K562 (cell line): ENCODE data around the gene FUT2. TPM values are rescaled to one million over a fixed set of nuclear protein-coding genes. Genes with fewer than 3 reads are reported as not detected.
A peak's percentile ranks its signal among the peaks of the same experiment; 100 is the strongest.

Experiments used
- BACH1 ChIP-seq: fragments of 200-800 bp; sonication (Bioruptor generic); IDR thresholded peaks from 2 replicates; pipeline ENCODE4 v1.6.1; 2016; ENCODE audit warnings: missing genetic modification characterization, missing compliant biosample characterization
- CHD4 ChIP-seq: fragments of 200-600 bp; sonication (generic); IDR thresholded peaks from 3 replicates; pipeline ENCODE4 v1.6.1; 2012; ENCODE audit warnings: low read depth, mild to moderate bottlenecking, mixed read lengths, low read length, inconsistent platforms; ENCODE audit not compliant: insufficient read depth, insufficient replicate concordance, poor library complexity, severe bottlenecking
- CTCF ChIP-seq, 3 experiments: IDR thresholded peaks in 2 of 3; conservative IDR thresholded peaks in 1 of 3; 2 replicates each; pipeline ENCODE4 v1.5.1; 2011 to 2012; ENCODE audit warnings: low read length in 3 of 3, mild to moderate bottlenecking in 3 of 3, control low read depth in 2 of 3, improper control_type of control experiment in 1 of 3, inconsistent platforms in 1 of 3, low read depth in 1 of 3, mixed read lengths in 1 of 3, moderate library complexity in 1 of 3; ENCODE audit not compliant: insufficient read depth in 2 of 3
- FOSL1 ChIP-seq: fragments of 200-800 bp; sonication (Bioruptor generic); conservative IDR thresholded peaks from 2 replicates; pipeline ENCODE4 v1.6.1; 2016; ENCODE audit warnings: missing genetic modification characterization, missing compliant biosample characterization
- HCFC1 ChIP-seq: IDR thresholded peaks from 2 replicates; pipeline ENCODE4 v1.6.1; 2012; ENCODE audit warnings: low read depth, low read length, improper control_type of control experiment
- KDM5B ChIP-seq: fragments of 200-600 bp; sonication (generic); IDR thresholded peaks from 2 replicates; pipeline ENCODE4 v1.6.1; 2012; ENCODE audit warnings: low read depth, mild to moderate bottlenecking, moderate library complexity, low read length, control low read depth, inconsistent platforms; ENCODE audit not compliant: insufficient replicate concordance
- NCOA2 ChIP-seq, 2 experiments: fragments of 450-650 bp; IDR thresholded peaks; 2 replicates each; pipeline ENCODE4 v1.6.1; 2018; ENCODE audit warnings: mild to moderate bottlenecking in 2 of 2, moderate library complexity in 1 of 2; ENCODE audit not compliant: partially characterized antibody in 2 of 2
- NCOR1 ChIP-seq: fragments of 450-650 bp; IDR thresholded peaks from 2 replicates; pipeline ENCODE4 v1.6.1; 2016; ENCODE audit warnings: mild to moderate bottlenecking, moderate library complexity
- PRPF4 ChIP-seq: fragments of 200-400 bp; formaldehyde crosslinking; IDR thresholded peaks from one replicate; pipeline ENCODE4 v1.6.1; 2017; ENCODE audit warnings: low read length, low read depth, mild to moderate bottlenecking; ENCODE audit not compliant: insufficient read depth, poor library complexity, severe bottlenecking
- SRSF9 ChIP-seq: fragments of 200-400 bp; formaldehyde crosslinking; IDR thresholded peaks from 2 replicates; pipeline ENCODE4 v1.6.1; 2017; ENCODE audit warnings: low read depth, low read length, borderline replicate concordance
- TFE3 ChIP-seq: fragments of 450-650 bp; formaldehyde crosslinking; IDR thresholded peaks from 2 replicates; pipeline ENCODE4 v1.4.0; 2020; ENCODE audit warnings: mild to moderate bottlenecking, mixed read lengths
- U2AF1 ChIP-seq: fragments of 200-400 bp; formaldehyde crosslinking; optimal IDR thresholded peaks from 2 replicates; pipeline ENCODE3; 2017; ENCODE audit warnings: mild to moderate bottlenecking, low read depth, low read length, moderate library complexity
- ZBTB5 ChIP-seq: fragments of 450-650 bp; IDR thresholded peaks from 2 replicates; pipeline ENCODE4 v1.6.1; 2017; ENCODE audit warnings: antibody characterized with exemption
- ZKSCAN3 ChIP-seq: fragments of 250-450 bp; sonication (Bioruptor Pico); IDR thresholded peaks from 2 replicates; pipeline ENCODE4 v1.4.0; 2020
- ZNF316 ChIP-seq: fragments of 450-650 bp; IDR thresholded peaks from 2 replicates; pipeline ENCODE4 v1.6.1; 2016
- ZNF444 ChIP-seq: fragments of 250-450 bp; sonication (Bioruptor Pico); IDR thresholded peaks from 2 replicates; pipeline ENCODE4 v1.4.0; 2020; ENCODE audit warnings: mild to moderate bottlenecking, moderate library complexity
- ZNF75A ChIP-seq: fragments of 450-650 bp; formaldehyde crosslinking; IDR thresholded peaks from 2 replicates; pipeline ENCODE4 v1.4.0; 2020; ENCODE audit warnings: mild to moderate bottlenecking
- polyA plus RNA-seq, 8 experiments: library from polyadenylated mRNA; depleted of rRNA in 4 of 8; stranded (reverse) in 5 of 8; unstranded in 3 of 8; fragments of >200 nt; fragmentation: Nextera tagmentation in 2 of 8; fragmentation: Illumina TruSeq in 1 of 8; extraction: Ambion mirVana in 2 of 8; extraction: Trizol in 1 of 8; gene quantifications; 2 replicates each; pipeline versions ENCODE4 v1.2.1 to v1.2.3, GENCODE V29; 2011 to 2014; ENCODE audit warnings: inconsistent platforms in 1 of 8, missing spikeins in 1 of 8
- total RNA-seq, 7 experiments: library from RNA; depleted of rRNA in 6 of 7; stranded (reverse); fragments of >200 nt in 6 of 7; fragmentation: Illumina TruSeq in 2 of 7; extraction: Trizol in 2 of 7; gene quantifications; 2 replicates each; pipeline versions ENCODE4 v1.2.1 to v1.2.3, GENCODE V29; 2011 to 2021; ENCODE audit warnings: low replicate concordance in 1 of 7
- TF ChIP-seq, protein P1 (sequence below), 2 experiments: fragments of 450-650 bp; IDR thresholded peaks; 2 replicates each; pipeline ENCODE4 v1.6.1; 2016

FUT2 gene
- total and polyA plus RNA-seq, 9 of the 15 experiments (the other 6 are each of a cell fraction or from before 2014, with no cell fraction given) = 0.03 to 0.04 TPM; not detected in 7

DNA sequence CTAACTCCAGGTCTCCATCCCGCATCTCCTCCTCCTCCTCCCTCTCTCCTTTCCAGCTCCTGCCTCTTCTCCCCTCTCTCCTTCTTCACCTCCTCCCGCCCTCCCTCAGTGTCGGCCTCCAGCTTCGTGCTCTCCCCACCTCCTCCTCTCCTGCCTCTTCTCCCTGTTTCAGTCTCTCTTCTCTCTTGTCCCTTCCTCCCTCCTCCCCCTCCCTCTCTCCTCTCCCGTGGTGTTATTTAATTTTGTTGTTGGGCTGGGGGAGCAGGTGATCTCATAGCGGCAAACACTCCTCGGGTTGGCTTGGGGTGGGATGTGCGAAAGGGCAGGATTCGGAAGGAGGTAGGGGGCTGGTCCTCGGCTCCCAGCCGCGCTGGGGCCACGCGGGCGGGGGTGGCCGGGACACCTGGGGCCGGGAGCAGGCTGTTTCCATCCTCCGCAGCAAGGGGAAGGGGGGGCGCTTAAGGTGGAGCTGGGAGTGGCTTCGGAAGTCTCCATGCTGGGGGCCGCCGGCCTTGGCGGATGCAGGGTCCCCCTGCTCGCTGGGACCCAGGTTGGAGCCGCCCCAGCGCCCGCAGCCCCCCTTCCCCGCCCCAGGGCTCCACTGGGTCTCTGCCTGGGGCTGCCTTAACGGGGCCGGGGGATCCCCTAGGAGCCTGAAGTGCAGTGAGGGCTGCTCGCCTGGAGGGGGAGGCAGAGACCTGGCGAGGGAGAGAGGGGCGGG lies 49.6 kb upstream of the FUT2 start, which contains the start of gene CA11 (continued):
- no peak for TF ChIP-seq ZKSCAN3
- TF ChIP-seq CHD4 = peak; percentile 28
- TF ChIP-seq KDM5B = no peak
- TF ChIP-seq, protein P1, sequence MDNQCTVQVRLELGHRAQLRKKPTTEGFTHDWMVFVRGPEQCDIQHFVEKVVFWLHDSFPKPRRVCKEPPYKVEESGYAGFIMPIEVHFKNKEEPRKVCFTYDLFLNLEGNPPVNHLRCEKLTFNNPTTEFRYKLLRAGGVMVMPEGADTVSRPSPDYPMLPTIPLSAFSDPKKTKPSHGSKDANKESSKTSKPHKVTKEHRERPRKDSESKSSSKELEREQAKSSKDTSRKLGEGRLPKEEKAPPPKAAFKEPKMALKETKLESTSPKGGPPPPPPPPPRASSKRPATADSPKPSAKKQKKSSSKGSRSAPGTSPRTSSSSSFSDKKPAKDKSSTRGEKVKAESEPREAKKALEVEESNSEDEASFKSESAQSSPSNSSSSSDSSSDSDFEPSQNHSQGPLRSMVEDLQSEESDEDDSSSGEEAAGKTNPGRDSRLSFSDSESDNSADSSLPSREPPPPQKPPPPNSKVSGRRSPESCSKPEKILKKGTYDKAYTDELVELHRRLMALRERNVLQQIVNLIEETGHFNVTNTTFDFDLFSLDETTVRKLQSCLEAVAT (IDR thresholded peaks at IDR 0.05) = peak; percentile 81 to 88
- TF ChIP-seq BACH1 = no peak
- no peak for TF ChIP-seq HCFC1
- peak; percentile 67 for TF ChIP-seq NCOR1
- no peak for TF ChIP-seq ZNF444 (CRISPR knock-in tag)
- peak; percentile 75 to 96 (median 95) for TF ChIP-seq CTCF (IDR thresholded peaks at IDR 0.05 in 2 of 3, conservative IDR thresholded peaks at IDR 0.05 in 1 of 3; ENCODE audit: insufficient read depth in 2 of 3, low read depth in 1 of 3, low read length in 3 of 3)
- TF ChIP-seq ZNF316 = no peak; the same call in 1 of the 2 replicates
- TF ChIP-seq SRSF9 = no peak
- TF ChIP-seq U2AF1 = no peak
- no peak for TF ChIP-seq PRPF4
- TF ChIP-seq ZBTB5 = 0 out of 2 replicates have a peak, but pooled peaks have one; percentile 72
- TF ChIP-seq ZNF75A (CRISPR knock-in tag) = no peak
- no peak for TF ChIP-seq NCOA2 (IDR thresholded peaks at IDR 0.05; ENCODE audit: partially characterized antibody in 2 of 2)
- no peak for TF ChIP-seq TFE3 (CRISPR knock-in tag)
- TF ChIP-seq FOSL1 = no peak; the same call in 1 of the 2 replicates
